GM19463 (cell line): ENCODE data around the gene TEX19.
"Not testable (repeated sequence)": the region's sequence is repeated elsewhere in the genome, so short reads cannot be mapped to it uniquely, and the experiment has no call there.

Source experiments
- ATAC-seq: cut with Tn5 transposase; IDR thresholded peaks from one replicate; pipeline ENCODE4 v1.9.1; 2021; ENCODE audit warnings: mild to moderate bottlenecking, moderate library complexity; ENCODE audit not compliant: unreplicated experiment

Gene TEX19

GRCh38 chr17:82374626-82375331, 15.7 kb downstream of the TEX19 start:
- ATAC-seq: no peak

- no peak for ATAC-seq
Measured at GRCh38 chr17:82375359-82376041, 16.5 kb downstream of the TEX19 start.

GRCh38 chr17:82376042-82376730, 17.1 kb downstream of the TEX19 start:
- ATAC-seq: no peak

- not testable (repeated sequence) for ATAC-seq
Measured at GRCh38 chr17:82377294-82377693, 18.2 kb downstream of the TEX19 start.

GRCh38 chr17:82377924-82378740, 19.1 kb downstream of the TEX19 start:
- ATAC-seq: no peak

GRCh38 chr17:82378741-82379021, 19.6 kb downstream of the TEX19 start:
- ATAC-seq: no peak

- no peak for ATAC-seq
Measured at GRCh38 chr17:82380860-82381702, 22.0 kb downstream of the TEX19 start.

- ATAC-seq: not testable (repeated sequence)
Measured at GRCh38 chr17:82381703-82382009, 22.6 kb downstream of the TEX19 start.

GRCh38 chr17:82382220-82382932, 23.3 kb downstream of the TEX19 start:
- ATAC-seq: not testable (repeated sequence)

- ATAC-seq: no peak
Measured at GRCh38 chr17:82382933-82383255, 23.8 kb downstream of the TEX19 start.

GRCh38 chr17:82383411-82383810, 24.4 kb downstream of the TEX19 start:
- no peak for ATAC-seq

- no peak for ATAC-seq
Measured at GRCh38 chr17:82384051-82384729, 25.1 kb downstream of the TEX19 start.

GRCh38 chr17:82384730-82385481, 25.9 kb downstream of the TEX19 start:
- no peak for ATAC-seq

- ATAC-seq: no peak
Measured at GRCh38 chr17:82385559-82386254, 26.7 kb downstream of the TEX19 start.

- no peak for ATAC-seq
Measured at GRCh38 chr17:82386255-82386831, 27.3 kb downstream of the TEX19 start.

GRCh38 chr17:82386881-82387704, 28.0 kb downstream of the TEX19 start:
- no peak for ATAC-seq

- no peak for ATAC-seq
Measured at GRCh38 chr17:82387705-82388106, 28.7 kb downstream of the TEX19 start.
